Neural progenitor cell (in vitro differentiated cells): ENCODE measurements around the gene METTL1. TPM values are rescaled to one million over a fixed set of nuclear protein-coding genes. Genes with fewer than 3 reads are reported as not detected.

Source experiments
- DNase-seq: peaks from one replicate; pipeline ENCODE4 v3.0.0-alpha.2; 2016; ENCODE audit warnings: low spot score
- H2AFZ ChIP-seq: fragments of 200-600 bp; sonication (generic); replicated peaks from 2 replicates; pipeline ENCODE4 v1.6.1; 2016; ENCODE audit warnings: antibody characterized with exemption
- H3F3A ChIP-seq: fragments of 200-600 bp; sonication (generic); 2 replicates; pipeline ENCODE4 v1.6.1; 2016; ENCODE audit warnings: antibody characterized with exemption, low read depth
- H3K27ac ChIP-seq: fragments of 200-600 bp; sonication (generic); 2 replicates; pipeline ENCODE4 v1.5.1; 2016; ENCODE audit warnings: mild to moderate bottlenecking
- H3K27me3 ChIP-seq: fragments of 200-600 bp; sonication (generic); 2 replicates; pipeline ENCODE4 v1.6.1; 2016; ENCODE audit warnings: mild to moderate bottlenecking, moderate library complexity
- H3K36me3 ChIP-seq: fragments of 200-600 bp; sonication (generic); 2 replicates; pipeline ENCODE4 v1.5.1; 2016
- H3K4me1 ChIP-seq: fragments of 200-600 bp; sonication (generic); 2 replicates; pipeline ENCODE4 v1.6.1; 2016; ENCODE audit warnings: mixed run types
- H3K4me2 ChIP-seq: fragments of 200-600 bp; sonication (generic); 2 replicates; pipeline ENCODE4 v1.6.1; 2016
- H3K4me3 ChIP-seq: fragments of 200-600 bp; sonication (generic); 2 replicates; pipeline ENCODE4 v1.5.1; 2016
- H3K79me2 ChIP-seq: fragments of 200-600 bp; sonication (generic); 2 replicates; pipeline ENCODE4 v1.6.1; 2016; ENCODE audit warnings: low read depth
- H3K9ac ChIP-seq: fragments of 200-600 bp; sonication (generic); 2 replicates; pipeline ENCODE4 v1.6.1; 2016
- H3K9me3 ChIP-seq: fragments of 200-600 bp; sonication (generic); 2 replicates; pipeline ENCODE4 v1.5.1; 2016; ENCODE audit warnings: low read depth
- H4K20me1 ChIP-seq: fragments of 200-600 bp; sonication (generic); 2 replicates; pipeline ENCODE4 v1.6.1; 2016; ENCODE audit warnings: low read depth
- H3K27ac Mint-ChIP-seq: 3 replicates; pipeline ENCODE4 v1.8.0; 2021; ENCODE audit warnings: mixed read lengths
- H3K27me3 Mint-ChIP-seq: 2 replicates; pipeline ENCODE4 v1.8.0; 2022; ENCODE audit warnings: low read depth, mild to moderate bottlenecking, inconsistent platforms, moderate library complexity, mixed read lengths; ENCODE audit not compliant: insufficient read depth
- H3K36me3 Mint-ChIP-seq: 3 replicates; pipeline ENCODE4 v1.8.0; 2021; ENCODE audit warnings: mixed read lengths
- H3K4me1 Mint-ChIP-seq: 3 replicates; pipeline ENCODE4 v1.8.0; 2021; ENCODE audit warnings: mixed read lengths
- H3K4me3 Mint-ChIP-seq: 3 replicates; pipeline ENCODE4 v1.8.0; 2021; ENCODE audit warnings: mild to moderate bottlenecking, moderate library complexity, mixed read lengths
- H3K9me3 Mint-ChIP-seq: 3 replicates; pipeline ENCODE4 v1.8.0; 2020; ENCODE audit warnings: mixed read lengths
- EZH2 ChIP-seq: fragments of 200-600 bp; sonication (generic); IDR thresholded peaks from 2 replicates; pipeline ENCODE4 v1.6.1; 2017; ENCODE audit warnings: antibody characterized with exemption, mild to moderate bottlenecking, moderate library complexity
- EZH2phosphoT487 ChIP-seq: fragments of 200-600 bp; sonication (generic); IDR thresholded peaks from 2 replicates; pipeline ENCODE4 v1.6.1; 2017; ENCODE audit warnings: antibody characterized with exemption
- total RNA-seq: library from RNA; depleted of rRNA; stranded (reverse); fragments of >200 nt; gene quantifications from 2 replicates; pipeline ENCODE4 v1.2.3, GENCODE V29; 2015; ENCODE audit warnings: low replicate concordance
- TF ChIP-seq, protein P1 (sequence below): fragments of 200-600 bp; sonication (generic); IDR thresholded peaks from 2 replicates; pipeline ENCODE4 v1.5.1; 2017; ENCODE audit warnings: antibody characterized with exemption, mild to moderate bottlenecking

Gene METTL1
- total RNA-seq, 1 donor from 2014 or later: 5.6 TPM

DNA sequence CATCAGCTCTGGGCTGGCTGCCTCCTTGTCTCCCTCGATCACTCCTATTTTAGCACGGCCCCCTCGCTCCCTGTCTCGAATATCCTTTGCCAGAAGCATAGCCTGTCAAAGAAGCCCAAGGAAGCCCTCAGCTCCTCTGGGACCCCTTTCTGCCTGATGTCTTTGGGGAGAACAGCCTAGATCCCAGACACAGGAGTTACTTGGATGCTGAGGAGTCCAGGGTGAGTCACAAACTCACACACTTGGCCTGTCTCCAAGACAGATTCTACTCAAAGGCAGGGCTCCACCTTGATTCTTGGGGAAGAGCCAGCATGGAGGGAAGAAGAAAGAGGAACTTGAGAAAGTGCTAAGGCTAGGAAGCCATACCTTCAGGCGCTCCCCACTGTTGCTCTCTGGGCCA lies 38.5 kb upstream of the METTL1 start:
- Mint-ChIP-seq H3K9me3 (no peaks in the 10 kb centered on the region), H3K4me1 (no peaks in the 10 kb centered on the region), H3K36me3 (no peaks in the 10 kb centered on the region), H3K27ac (no peak overlapping the region), H3K4me3 (no peak overlapping the region), H3K27me3 (peaks cover 6% of the 10 kb centered on the region)
- Histone ChIP-seq H3K9ac (no peak overlapping the region), H3K4me3 (no peak overlapping the region), H3K27me3 (no peaks in the 10 kb centered on the region), H3K4me2 (no peak overlapping the region), H4K20me1 (no peaks in the 10 kb centered on the region), H3K4me1 (no peaks in the 10 kb centered on the region), H3K27ac (no peak overlapping the region), H3F3A (no peaks in the 10 kb centered on the region), H3K9me3 (no peaks in the 10 kb centered on the region), H2AFZ (no peak overlapping the region), H3K36me3 (no peaks in the 10 kb centered on the region), H3K79me2 (no peaks in the 10 kb centered on the region)
- no peak for DNase-seq
- TF ChIP-seq, protein P1, sequence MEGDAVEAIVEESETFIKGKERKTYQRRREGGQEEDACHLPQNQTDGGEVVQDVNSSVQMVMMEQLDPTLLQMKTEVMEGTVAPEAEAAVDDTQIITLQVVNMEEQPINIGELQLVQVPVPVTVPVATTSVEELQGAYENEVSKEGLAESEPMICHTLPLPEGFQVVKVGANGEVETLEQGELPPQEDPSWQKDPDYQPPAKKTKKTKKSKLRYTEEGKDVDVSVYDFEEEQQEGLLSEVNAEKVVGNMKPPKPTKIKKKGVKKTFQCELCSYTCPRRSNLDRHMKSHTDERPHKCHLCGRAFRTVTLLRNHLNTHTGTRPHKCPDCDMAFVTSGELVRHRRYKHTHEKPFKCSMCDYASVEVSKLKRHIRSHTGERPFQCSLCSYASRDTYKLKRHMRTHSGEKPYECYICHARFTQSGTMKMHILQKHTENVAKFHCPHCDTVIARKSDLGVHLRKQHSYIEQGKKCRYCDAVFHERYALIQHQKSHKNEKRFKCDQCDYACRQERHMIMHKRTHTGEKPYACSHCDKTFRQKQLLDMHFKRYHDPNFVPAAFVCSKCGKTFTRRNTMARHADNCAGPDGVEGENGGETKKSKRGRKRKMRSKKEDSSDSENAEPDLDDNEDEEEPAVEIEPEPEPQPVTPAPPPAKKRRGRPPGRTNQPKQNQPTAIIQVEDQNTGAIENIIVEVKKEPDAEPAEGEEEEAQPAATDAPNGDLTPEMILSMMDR: no peak
- TF ChIP-seq EZH2phosphoT487 (no peak), EZH2 (no peak)

DNA sequence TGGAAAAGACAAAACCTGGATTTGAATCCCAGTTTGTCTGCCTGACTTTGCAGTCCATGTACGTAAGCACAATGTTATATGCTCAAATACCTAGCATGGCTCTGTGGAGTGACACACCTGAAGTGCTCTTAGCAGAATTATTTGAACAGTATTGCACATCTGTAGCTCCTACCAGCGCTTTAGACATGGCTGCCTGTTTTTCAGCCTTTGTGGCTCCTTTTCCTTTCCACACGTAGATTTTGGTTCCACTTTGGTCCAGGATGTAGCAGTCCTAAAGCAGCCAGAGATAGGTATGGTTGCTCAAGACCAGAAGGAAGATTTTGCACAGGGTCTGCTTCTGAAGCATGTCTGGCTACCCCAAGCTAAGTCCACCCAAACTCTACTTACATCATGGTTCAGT lies 37.5 kb upstream of the METTL1 start:
- H3K27ac ChIP-seq: no peak overlapping the region
- H3K27me3 Mint-ChIP-seq: peaks cover 6% of the 10 kb centered on the region
- H3K27ac Mint-ChIP-seq: no peak overlapping the region
- H3K27me3 ChIP-seq: no peaks in the 10 kb centered on the region
- no peak overlapping the region for H2AFZ ChIP-seq
- no peaks in the 10 kb centered on the region for H3K36me3 ChIP-seq
- H3K4me3 ChIP-seq: no peak overlapping the region
- H3K4me2 ChIP-seq: no peak overlapping the region
- no peaks in the 10 kb centered on the region for H3K79me2 ChIP-seq
- TF ChIP-seq EZH2phosphoT487 (no peak), EZH2 (no peak)
- TF ChIP-seq, protein P1: no peak
- no peak overlapping the region for H3K9ac ChIP-seq
- no peak overlapping the region for H3K4me3 Mint-ChIP-seq
- DNase-seq: no peak
- no peaks in the 10 kb centered on the region for H3K9me3 ChIP-seq
- no peaks in the 10 kb centered on the region for H3K36me3 Mint-ChIP-seq
- H3K9me3 Mint-ChIP-seq: no peaks in the 10 kb centered on the region
- no peaks in the 10 kb centered on the region for H4K20me1 ChIP-seq
- no peaks in the 10 kb centered on the region for H3K4me1 Mint-ChIP-seq
- H3F3A ChIP-seq: no peaks in the 10 kb centered on the region
- H3K4me1 ChIP-seq: no peaks in the 10 kb centered on the region

DNA sequence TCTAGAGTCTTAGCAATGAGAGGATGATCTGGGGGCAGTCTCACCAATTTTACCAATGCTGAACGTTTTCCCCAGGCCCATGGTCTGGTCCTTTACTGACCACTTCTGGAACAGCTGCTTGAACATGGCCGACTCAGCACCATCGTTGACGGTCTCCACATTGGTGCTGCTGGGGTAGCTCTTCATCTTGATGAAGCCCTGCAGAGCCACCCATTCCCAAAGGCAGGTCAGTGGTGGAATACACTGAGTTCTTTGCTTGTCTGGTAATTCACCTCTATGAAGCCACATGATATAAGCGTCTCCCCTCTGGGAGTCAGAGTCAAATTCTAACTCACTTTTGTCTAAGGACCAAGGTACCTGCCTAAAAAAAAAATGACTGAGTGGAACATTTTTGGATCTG lies 36.4 kb upstream of the METTL1 start:
- DNase-seq: no peak
- Histone ChIP-seq H3K27me3 (no peaks in the 10 kb centered on the region), H3F3A (no peaks in the 10 kb centered on the region), H3K36me3 (no peaks in the 10 kb centered on the region), H2AFZ (no peak overlapping the region), H3K4me2 (no peak overlapping the region), H3K27ac (no peak overlapping the region), H3K4me1 (no peaks in the 10 kb centered on the region), H4K20me1 (no peaks in the 10 kb centered on the region), H3K4me3 (no peak overlapping the region), H3K9ac (no peak overlapping the region), H3K9me3 (no peaks in the 10 kb centered on the region), H3K79me2 (no peaks in the 10 kb centered on the region)
- no peak overlapping the region for H3K27ac Mint-ChIP-seq
- peaks cover 6% of the 10 kb centered on the region for H3K27me3 Mint-ChIP-seq
- H3K4me1 Mint-ChIP-seq: no peaks in the 10 kb centered on the region
- peaks cover 2% of the 10 kb centered on the region for H3K36me3 Mint-ChIP-seq
- TF ChIP-seq EZH2phosphoT487 (no peak), EZH2 (no peak)
- TF ChIP-seq, protein P1: no peak
- no peaks in the 10 kb centered on the region for H3K9me3 Mint-ChIP-seq
- H3K4me3 Mint-ChIP-seq: no peak overlapping the region

DNA sequence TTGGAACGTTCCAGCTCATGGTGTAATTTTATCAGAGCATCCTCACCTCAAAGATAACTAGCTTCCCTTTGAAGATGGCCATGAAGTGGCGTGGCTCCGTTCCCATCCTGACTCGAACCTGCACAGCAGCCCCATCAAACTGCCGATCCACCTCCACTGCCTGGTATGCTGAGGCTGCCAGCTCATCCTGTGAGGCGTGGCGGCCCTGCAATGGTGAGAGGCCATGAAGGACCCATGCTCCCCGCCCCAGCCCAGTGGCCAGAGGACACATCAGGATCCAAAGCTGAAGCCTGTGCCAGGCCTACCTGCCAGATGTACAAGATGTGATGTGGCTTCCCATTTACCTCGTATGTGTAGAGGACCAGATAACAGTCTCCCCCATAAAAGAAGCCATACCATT lies 35.4 kb upstream of the METTL1 start:
- Histone ChIP-seq H3K36me3 (no peaks in the 10 kb centered on the region), H3K27ac (no peak overlapping the region), H2AFZ (no peak overlapping the region), H3F3A (no peaks in the 10 kb centered on the region), H3K9ac (no peak overlapping the region), H3K4me1 (no peaks in the 10 kb centered on the region), H3K27me3 (no peaks in the 10 kb centered on the region), H3K4me2 (no peak overlapping the region), H3K4me3 (no peak overlapping the region), H3K79me2 (no peaks in the 10 kb centered on the region), H3K9me3 (no peaks in the 10 kb centered on the region), H4K20me1 (no peaks in the 10 kb centered on the region)
- Mint-ChIP-seq H3K4me1 (no peaks in the 10 kb centered on the region), H3K27ac (no peak overlapping the region), H3K27me3 (peaks cover 6% of the 10 kb centered on the region), H3K36me3 (peaks cover 2% of the 10 kb centered on the region), H3K9me3 (no peaks in the 10 kb centered on the region), H3K4me3 (no peak overlapping the region)
- DNase-seq: no peak
- TF ChIP-seq EZH2phosphoT487 (no peak), EZH2 (no peak)
- TF ChIP-seq, protein P1: no peak
